Measurements from ENCODE around the gene TNIK.
"Not testable (repeated sequence)": the region's sequence is repeated elsewhere in the genome, so short reads cannot be mapped to it uniquely, and the experiment has no call there.

GRCh38 chr3:171382347-171382746 is 77.9 kb downstream of the TNIK start:
- TF ChIP-seq CTCF, POLR2A (IDR thresholded peaks at IDR 0.05): not testable (repeated sequence)

All from stomach (tissue), 4 donors.